ENCODE measurements around the gene LSP1.

GRCh38 chr11:1882265-1883238 is 29.7 kb downstream of the LSP1 start:
- TF ChIP-seq GATA2 (IDR thresholded peaks at IDR 0.05; ENCODE audit: low read depth, low read length) (no peak), GATA3 (IDR thresholded peaks at IDR 0.05; ENCODE audit: low read depth, low read length) (no peak)
